ENCODE measurements around the gene ZNF423.

ZNF423 gene

DNA sequence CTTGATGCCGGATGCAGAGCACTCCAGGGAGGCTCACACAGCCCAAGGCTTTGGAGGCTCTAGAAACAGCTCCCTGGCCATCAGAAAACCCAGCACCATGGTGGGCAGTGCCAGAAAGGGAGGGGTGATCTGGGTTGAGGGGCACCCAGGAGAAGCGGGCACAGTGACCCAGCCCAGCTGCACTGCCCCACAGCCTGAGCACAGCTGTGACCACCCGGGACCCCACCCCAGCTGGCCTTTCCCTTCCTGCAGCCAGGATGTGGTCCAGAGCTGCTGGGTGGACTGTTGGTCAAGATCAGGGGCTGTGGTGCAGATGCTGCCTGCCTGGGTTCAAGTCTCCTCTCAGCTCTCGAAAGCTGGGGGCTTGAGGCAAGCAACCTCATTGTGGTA is 223.1 kb downstream of the ZNF423 start:
- no peak for DNase-seq (ENCODE audit: extremely low read depth in 1 of 2, low read depth in 1 of 2)

DNA sequence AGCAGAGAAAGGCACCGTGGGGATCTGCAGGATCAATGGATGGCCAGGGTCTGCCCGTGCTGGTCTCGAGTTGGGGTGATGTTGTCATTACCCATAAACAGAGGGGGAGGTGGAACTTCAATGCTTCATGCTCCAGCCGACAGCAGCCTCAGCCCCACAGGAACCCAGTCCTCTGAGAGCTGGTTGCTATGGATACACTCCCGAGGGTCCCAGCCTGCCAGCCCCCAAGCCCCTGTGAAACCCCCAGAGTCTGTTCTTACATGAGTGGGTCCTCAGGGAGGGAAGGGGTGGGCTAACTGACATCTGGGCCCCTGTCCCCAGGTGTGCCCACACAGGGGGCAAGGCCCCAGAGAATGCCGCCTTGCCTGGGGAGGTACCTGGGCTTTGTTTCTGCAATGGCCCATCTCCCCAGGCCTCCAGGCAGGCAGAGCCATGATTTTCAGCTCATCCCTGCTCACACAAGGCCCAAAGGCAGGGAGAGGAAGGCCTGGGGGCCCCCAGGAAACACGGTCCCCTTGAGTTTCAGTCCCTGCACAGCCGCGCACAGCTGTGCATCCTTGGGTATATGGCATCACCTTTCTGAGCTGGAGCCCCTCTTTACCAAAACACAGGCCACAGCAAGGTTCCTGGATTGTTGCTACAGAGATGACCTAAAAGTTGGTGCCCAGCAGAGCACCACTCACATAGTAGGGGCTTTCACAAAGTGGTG is 223.7 kb downstream of the ZNF423 start:
- no peak for DNase-seq (ENCODE audit: extremely low read depth in 1 of 2, low read depth in 1 of 2)

DNA sequence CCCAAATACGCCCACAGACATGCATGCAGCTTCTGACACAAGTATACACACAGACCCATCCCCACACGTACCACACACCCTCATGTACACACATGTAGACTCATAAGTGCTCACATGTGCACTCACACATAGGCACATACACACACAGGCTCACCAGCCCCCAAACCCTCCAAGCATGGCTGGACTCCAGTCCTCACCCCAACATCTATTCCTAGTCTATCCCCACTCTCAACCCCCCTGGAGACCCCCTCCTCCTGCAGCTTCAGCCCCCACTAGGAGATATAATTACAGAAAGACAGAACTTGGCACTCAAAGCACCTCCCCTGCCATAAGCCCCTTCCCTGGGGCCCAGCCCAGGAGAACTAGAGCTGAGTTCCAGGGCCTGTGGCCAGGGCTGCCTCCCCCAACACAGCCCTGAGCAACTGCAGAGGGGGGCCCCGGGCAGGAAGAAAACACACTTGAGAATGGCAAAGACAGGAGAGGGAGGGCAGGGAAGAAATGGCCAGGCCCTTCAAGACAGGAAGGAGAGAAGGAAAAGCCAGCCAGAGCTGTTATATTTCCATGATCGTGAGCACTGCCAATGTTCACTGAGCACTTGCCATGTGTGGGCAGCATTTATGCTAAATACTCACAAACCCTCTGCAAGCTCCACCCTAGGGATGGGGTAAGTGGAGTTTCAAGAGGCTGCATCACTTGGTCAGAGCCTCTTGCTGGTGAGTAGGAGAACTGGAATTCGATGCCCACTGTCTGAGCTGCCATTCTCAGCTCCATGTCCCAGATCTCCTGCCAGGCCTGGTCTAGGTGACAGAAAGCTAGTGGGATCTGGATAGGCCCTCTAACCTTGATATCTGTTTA is 224.5 kb downstream of the ZNF423 start:
- DNase-seq (ENCODE audit: extremely low read depth in 1 of 2, low read depth in 1 of 2): no peak

DNA sequence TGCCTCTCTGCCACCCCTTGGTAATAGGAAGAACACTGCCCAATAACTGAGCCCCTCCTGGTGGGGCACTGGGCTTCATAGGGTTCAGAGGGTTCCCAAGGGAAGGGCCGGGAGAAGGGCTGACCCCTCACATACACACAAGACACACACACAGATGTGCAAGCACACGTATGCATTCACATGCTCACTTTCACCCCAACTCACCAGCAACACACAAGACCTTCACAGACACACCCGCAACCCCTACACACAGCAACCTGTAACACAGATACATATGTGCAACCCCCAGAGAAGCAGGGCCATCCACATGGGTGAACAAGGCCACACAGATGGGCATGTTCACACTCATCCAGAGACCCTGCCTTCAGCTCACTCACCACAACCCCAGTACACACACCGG is 225.1 kb downstream of the ZNF423 start:
- no peak for DNase-seq (ENCODE audit: extremely low read depth in 1 of 2, low read depth in 1 of 2)

DNA sequence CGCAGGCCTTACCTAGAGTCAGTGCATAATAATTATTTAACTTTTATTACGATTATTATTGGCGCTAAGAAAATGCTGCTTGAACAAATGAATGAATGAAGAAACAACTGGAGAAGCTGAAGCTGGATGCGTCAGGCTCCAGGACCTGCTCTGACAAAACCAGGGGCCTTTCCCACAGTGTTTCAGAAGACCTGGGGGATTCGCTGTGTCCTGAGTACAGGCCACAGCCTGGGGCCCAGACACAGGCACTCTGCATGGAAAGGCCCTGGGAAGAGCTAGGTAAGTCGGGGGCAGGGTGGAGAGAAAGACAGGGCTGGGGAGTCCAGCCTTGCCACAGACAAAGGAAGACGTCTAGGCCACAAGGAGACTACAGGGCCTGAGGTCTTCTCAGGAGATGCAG is 226.1 kb downstream of the ZNF423 start:
- DNase-seq (ENCODE audit: extremely low read depth in 1 of 2, low read depth in 1 of 2): no peak

DNA sequence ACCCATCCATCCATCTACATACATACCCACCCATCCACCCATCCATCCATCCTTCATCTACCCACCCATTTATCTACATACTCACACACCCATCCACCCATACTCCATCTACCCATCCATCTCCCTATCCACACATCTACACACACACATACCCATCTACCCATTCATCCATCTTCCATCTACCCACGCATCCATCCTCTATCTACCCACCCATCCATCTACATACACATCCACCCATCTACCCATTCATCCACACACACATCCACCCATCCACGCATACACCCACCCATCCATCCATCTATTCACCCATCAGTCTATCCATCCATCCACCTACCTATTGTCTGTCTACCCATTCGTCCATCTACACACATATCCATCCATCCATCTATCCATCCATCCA is 227.8 kb downstream of the ZNF423 start:
- DNase-seq (ENCODE audit: extremely low read depth in 1 of 2, low read depth in 1 of 2): no peak

DNA sequence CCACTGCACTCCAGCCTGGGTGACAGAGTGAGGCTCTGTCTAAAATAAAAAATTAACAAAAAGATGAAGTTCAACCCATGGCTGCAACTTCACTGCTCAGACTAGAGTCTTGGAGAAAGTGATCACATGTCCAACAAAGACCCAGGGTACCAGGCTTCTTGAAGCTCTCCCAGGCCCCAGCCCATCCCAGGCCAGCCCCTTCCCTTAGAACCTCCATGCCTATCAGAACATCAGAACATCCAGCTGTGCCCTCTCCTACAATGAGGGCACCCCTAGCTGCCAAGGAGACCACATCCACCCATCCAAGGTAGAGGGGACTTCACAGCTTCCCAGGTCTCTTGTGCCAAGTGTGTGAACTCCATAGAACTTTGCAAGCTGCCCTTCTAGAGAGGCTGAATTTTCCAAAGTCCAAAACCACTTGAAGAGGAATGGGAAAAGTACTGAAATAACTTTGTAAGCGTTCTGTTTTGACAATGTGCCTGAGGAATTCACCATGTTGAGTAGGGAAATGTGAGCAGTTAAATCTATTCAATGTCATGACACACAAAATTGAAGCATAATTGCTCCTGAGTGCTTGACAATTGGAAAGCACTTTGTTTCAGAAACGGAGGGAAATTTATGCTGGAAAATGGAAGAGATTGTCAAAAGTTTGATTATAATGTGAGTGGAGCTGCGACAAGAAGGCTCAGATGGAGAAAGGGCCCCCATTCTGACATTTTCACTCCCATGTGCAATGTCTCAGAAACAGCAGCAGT is 230.4 kb downstream of the ZNF423 start:
- no peak for DNase-seq (ENCODE audit: extremely low read depth in 1 of 2, low read depth in 1 of 2)

DNA sequence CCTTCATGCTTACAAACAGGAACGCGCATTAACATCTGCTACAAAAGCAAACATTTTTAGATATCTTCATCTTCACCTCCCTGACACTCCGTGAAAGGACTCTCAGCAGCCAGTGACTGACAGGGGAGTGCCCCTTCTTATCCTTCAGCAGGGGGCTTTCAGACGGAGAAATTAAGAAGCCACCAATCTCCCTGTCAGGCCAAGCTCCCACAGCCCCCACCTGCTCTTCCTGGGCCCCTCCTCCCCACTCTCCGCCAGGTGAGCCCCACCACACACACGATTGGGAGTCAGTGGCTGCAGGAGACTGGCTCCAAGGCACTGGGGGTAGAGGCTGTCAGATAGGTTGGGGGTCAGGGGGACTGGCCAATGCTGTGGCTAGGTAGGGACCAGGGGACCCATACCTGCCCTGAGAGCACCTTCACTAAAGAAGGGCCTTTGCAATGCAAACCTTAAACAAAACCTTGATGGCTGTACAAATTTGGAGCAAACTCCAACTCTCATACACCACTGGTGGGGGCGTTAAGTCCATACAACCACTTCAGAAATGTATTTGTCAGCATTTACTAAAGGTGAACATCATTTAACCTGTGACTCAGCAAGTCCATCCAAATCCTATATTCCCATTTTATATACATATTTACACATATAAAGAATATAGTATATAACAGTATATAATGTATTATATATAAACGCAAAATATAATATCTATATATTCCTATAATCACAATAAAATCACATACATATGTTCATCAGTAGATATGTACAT is 232.2 kb downstream of the ZNF423 start:
- DNase-seq (ENCODE audit: extremely low read depth in 1 of 2, low read depth in 1 of 2): no peak

DNA sequence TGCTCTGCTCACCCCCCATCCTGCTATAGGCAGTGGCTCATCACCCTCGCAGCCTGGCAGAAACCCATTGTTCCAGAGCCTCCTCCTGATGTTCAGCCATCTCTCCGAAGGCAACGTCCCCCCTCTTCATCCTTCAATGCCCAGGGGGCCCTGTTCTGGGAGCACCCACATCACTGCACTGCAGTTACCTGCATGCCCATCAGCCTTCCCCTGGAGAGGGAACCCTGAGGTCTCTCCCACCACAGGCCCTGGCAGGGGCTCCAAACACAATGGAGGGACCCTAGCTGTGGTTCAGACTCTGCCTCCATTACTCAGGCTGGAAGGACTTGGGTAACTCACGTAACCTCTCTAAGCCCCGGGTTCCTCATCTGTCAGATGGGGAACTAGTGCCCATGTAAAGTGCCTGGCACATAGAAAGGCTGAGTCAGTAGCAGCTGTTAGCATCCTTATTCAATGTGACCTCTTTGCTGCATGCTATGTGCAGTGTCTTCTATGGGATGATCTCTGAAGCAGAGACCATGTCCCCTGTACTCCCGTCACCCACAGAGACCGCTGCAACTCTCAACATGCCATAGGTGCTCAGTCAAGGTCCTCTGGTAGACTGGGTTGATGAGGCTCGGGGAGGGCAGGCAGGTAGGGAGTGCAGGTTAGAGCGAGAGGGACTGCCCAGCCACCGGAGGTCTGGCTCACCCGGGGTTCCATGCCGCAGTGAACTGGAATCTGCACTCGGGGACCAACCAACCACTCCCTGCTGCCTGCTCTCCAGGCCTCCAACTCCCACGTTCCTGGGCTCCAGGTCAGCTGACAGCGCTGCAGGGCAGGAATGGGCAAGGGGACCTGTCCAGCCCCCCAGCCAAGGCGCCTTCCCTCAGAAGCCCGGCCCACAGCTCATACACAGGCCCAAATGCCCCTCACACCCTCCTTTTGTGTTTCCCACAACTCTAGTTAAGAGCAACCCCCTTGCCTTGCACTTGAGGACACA is 233.2 kb downstream of the ZNF423 start:
- no peak for DNase-seq (ENCODE audit: extremely low read depth in 1 of 2, low read depth in 1 of 2)

DNA sequence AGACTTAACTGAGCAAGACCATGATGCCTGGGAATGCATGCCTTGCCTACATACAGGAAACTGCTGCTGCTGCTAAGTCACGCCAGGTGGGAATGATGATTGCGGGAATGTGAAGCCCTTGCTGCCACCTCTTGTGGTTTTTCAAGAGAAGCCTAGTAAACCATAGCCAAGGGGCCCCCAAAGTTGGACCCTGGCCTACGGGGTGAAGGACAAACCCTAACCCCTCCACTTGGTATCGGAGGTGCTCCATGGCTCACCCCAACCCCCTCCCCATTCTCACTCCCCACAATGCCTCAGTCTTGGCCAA is 233.9 kb downstream of the ZNF423 start:
- DNase-seq (ENCODE audit: extremely low read depth in 1 of 2, low read depth in 1 of 2): no peak

DNA sequence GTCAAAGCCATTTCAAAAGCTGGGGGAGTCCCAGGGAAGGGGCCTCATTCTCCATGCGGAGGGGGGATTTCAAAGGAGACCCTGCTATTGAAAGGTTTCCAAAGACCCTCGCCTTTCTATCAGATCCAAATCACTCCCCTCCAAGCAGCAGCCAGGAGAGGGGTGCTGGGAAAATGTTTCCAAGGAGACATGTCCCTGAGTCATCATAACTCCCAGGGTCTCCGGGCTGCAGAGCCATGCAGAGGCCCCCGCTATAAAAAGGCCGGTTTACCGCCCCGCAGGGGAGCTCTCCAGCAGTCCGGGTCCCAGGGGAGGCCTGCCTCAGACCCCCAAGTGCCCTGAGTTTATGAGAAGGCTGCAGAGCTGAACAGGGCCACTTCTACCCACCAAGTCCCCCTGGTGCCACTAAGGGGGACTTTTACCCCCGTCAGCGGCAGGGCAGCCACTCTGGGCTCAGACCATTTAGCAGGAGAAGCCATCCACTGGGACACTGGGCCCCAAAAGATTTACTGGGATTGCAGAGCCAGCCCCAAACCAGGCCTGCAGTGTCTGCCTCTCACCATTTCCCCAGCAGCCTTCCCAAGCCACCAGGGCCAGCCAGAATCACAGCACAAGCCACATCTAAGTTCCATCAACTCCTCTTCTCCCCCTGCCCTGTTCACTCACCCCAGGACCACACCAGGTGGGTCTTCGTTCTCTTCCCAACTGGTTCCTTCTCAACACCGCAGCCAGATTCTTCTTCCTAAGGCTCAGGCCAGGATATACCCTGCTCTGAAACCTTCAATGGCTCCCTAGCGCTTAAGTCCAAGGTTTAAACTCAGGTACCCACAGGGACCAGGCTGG is 234.4 kb downstream of the ZNF423 start:
- no peak for DNase-seq (ENCODE audit: extremely low read depth in 1 of 2, low read depth in 1 of 2)

DNA sequence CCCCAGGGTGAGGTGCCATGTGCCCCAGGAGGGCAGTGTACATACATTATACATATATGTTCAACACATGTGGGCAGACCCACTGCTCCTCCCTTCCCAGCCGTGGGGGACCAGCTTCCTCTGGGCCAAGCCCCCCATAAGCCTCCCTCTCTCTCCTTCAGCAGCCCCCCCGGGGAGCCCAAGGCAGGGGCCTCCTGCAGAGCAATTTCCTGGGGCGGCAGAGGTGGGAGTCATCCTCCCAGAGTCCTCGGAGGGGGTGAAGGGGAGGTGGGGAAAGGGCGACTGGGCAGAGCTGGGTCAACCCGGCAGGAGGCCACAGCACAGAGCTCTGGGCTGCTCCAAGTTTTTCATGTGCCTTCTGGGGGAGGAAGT is 235.1 kb downstream of the ZNF423 start:
- no peak for DNase-seq (ENCODE audit: extremely low read depth in 1 of 2, low read depth in 1 of 2)

DNA sequence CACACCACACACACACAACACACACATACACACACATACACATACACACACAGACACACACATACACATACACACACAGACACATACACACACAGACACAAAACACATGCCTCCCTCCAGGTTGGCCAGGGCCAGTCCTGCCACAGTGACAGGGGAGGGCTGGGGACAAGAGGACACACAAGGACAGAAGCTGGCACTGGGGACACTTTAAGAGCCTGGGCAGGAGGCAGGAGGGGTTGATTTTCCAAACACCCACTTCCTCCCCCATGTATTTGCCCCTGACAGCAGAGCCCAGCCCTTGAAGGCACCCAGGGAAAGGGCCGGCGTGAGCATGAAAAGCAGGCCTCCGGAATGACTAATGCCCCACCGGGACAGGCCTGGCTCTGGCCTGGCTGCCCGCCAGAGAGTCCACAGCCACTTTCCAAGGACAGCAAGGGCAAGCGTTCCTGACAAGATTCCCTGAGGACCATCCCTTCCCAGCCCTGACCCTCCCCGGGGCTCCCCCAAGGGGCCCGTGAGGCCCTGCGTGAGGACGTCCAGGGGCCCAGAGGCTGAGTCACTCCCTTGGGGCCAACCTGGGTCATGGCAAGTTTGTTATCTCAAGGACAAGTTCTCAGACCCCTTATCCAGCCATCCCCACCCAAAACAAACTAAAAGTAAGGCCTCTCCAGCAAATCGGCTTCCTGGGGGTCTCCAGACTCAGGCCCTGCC is 235.6 kb downstream of the ZNF423 start:
- no peak for DNase-seq (ENCODE audit: extremely low read depth in 1 of 2, low read depth in 1 of 2)

DNA sequence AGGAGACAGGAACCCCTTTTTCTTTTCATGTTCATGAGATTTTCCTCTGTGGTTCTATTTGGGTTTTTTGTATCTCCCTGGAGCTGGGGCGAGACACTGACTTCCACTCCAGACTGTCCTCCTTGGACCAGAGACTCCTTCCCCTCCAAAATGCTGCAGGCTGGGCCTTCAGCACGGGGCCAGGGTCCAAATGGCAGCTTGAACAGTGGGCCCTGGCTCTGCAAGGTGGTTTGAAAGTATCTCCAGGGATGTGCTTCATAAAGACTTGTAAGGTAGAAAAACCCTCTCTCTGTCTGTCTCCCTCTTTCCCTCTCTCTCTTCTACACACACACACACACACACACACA is 236.1 kb downstream of the ZNF423 start:
- no peak for DNase-seq (ENCODE audit: extremely low read depth in 1 of 2, low read depth in 1 of 2)

DNA sequence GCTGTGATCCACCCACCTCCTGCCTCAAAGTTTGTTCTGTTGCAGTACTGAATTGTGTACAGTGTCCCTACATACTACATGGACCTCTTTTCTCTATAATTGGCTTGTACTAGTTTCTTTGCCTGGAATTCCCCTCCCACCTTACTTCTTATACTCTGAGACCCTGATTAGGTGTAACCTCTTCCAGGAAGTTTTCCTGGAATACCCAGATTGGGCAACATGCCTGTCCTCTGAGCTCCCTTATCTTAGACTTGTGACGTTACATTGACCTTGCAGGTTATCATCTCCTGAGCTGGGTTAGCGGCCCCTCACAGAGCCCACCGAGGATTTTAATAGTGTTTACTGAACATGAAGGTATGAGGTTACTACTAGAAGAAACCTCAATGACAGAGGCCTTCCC is 237.0 kb downstream of the ZNF423 start:
- no peak for DNase-seq (ENCODE audit: extremely low read depth in 1 of 2, low read depth in 1 of 2)

DNA sequence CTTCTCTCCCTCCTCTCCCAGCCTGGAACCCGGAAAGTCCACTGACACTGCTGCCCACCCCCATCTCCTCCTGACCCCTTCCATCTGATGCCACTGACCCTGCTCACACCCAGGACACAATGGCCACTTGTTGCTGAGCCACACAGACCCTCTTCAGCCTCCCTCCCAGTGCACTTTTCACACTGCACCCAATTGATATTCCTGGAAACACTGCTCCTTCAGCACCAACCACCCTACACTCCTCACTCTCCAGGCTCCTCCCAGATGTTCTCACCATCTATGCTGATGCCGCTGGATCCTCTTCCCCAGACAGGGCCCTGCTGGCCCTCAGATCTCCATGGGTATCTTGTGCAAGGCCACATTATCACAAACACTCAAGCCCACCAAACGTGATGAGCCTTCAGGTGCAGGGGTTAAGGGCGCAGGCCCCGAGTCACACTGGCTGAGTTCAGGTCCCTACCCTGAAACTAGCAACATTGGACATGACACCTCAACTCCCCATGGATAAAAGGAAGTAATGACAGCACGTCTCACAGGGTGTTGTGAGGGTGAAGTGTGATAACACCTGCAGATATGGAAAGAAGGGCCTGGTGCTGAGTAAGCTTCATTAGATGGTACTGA is 238.1 kb downstream of the ZNF423 start:
- DNase-seq (ENCODE audit: extremely low read depth in 1 of 2, low read depth in 1 of 2): no peak

DNA sequence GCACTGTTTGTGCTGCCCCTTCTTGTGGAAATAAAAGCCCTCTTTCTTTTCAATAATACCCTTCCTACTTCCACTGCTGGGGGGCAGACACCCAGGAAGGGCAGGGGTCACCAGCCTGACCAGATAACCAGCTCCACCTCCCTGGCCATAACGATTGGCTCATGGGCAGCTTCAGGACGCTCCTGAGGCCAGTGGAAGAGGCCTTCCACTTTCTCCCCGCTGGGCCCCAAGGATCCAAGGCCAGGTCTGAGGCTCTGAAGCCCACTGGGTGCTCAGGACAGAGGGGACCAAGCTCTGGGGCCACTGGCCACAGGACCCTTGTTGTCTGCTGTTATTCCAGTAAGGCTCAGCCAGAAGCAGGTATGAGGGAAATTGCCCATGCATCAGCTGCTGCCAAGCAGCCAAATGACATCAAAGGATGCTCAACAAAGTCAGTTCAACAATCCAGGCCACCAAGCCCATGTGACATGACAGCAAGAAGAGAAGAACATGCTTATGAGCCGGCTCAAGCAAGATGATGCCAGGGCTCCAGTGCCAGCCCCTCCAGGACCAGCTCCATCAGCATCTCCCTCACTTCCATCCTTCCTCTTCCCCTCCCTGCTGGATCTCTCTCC is 238.8 kb downstream of the ZNF423 start:
- no peak for DNase-seq (ENCODE audit: extremely low read depth in 1 of 2, low read depth in 1 of 2)

DNA sequence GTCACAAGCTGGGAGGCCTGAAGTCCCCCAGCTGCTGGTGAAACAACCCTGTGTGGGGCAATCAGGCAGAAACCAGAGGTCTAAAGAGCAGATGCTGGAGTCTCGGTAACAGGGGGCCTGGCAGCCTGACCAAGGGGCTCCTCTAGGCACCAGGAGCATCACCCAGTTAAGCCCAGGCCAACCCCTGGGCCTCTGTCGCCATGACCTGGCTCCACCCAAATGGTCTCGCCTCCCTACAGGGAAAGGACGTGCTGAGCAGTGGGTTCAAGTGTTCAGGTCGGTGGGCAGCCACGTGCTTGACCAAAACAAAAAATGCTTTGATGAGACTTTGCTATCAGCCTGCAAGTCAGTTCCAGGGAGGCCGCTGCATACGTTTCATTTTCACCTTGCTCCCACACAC is 240.3 kb downstream of the ZNF423 start:
- no peak for DNase-seq (ENCODE audit: extremely low read depth in 1 of 2, low read depth in 1 of 2)
